ENCODE measurements around the gene LRRC59.

LRRC59 gene

DNA sequence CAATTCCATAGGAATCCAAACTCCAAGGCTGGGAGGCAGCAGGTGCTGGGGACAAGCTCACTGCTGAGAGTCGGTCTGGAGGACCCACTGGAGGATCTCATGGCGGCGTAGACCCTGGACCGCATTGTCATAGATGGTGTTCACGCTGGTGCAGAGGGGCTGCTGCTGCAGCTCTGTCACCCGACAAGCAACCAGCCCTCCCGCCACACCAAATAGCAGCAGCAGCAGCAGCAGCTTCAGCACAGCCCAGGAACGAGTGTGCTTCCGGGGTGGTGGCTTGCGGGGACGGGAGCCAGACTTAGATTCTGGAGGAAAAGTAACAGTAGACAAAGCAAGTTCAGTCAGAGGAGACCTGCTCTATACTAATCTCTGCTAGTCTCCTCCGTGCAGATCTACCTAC is 14.4 kb downstream of the LRRC59 start:
- no peak for FAIRE-seq

DNA sequence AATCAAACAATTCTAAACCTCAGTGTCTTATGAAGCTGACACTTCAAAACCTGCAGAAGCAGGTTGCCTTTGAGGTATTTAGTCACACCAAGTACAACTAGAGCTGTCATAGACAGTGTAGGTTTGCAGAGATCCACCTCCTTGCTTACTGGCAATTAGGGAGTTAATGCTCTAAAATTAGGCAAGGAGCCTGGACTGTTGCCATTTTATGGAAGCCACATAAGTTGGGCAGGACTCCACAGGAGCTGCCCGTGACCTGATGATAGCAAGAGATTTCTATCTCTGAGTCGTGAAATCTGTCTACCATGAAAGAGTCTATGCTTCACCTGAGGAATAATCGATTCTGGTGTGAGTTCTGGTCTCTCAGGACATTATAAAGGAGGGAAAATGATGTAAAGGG is 15.4 kb downstream of the LRRC59 start:
- no peak for TF ChIP-seq POLR2A (IDR thresholded peaks at IDR 0.05; ENCODE audit: low read depth, low read length)
- DNase-seq (ENCODE audit: insufficient read length, low spot score) = no peak
- FAIRE-seq = no peak

More for the DNA sequence above, 14.4 kb downstream of the LRRC59 start:
- DNase-seq (ENCODE audit: insufficient read length, low spot score) = no peak
- no peak for TF ChIP-seq POLR2A (IDR thresholded peaks at IDR 0.05; ENCODE audit: low read depth, low read length)

DNA sequence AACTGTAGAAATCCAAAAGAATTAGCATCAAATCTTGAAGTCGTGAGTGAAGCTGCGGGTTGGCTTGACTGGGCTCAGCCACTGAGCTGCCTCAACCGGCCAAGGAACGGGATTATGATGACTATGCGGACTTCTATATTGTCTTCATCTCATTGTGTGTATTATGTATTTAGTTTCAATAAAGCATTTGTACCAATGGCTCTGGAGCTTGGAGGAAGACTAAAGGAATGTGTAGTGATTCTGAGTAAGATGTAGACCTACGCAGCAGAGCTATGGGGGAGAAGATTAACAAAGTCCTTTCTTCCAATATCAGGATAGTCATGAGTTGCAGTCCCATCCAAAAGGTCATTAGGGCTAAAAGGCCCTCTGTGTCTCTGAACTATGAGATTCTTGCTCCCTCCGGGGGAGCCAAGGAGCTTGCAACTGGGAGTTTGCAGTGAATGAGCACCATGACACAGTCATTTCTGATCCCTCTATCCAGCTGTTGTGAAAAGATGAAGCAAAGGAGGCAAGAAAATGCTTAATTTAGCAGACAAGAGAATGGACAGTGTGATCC is 16.0 kb downstream of the LRRC59 start:
- no peak for TF ChIP-seq POLR2A (IDR thresholded peaks at IDR 0.05; ENCODE audit: low read depth, low read length)
- FAIRE-seq = no peak
- DNase-seq (ENCODE audit: insufficient read length, low spot score) = no peak

DNA sequence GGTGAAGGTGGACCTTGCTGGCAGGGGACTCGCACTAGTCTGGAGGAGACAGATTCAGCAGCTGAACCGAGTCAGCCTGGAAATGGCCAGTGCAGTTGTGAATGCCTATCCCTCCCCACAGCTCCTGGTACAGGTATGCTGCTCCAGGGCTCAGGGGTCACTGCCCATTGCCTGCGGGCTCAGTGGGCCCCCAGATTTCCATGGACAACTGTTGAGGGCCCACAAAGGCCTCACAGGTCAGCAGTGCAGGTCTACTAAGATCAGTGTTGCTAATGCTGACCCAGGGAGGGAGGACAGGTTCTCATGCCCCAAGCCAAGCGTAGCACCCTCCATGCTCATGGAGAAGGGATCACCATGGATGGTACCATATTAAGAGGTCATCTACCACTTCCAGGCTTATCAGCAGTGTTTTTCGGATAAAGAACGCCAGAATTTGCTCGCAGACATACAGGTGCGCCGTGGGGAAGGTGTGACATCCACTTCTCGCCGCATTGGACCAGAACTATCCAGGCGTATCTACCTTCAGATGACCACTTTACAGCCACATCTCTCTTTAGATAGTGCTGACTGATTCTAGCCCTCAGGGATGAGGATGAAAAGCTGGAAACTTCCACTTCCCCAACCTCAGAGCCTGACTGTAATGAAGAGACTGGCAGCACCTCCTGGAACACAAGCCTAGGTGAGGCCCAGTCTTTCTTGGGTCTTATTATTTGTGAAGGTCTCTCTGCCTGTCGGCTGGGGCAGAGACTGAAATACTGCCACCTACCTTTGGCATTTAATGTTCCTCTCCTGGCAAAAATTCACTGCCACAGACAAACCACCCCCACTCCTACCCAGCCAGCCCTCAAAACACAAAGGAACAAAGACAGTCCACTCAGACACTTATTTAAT is 16.7 kb downstream of the LRRC59 start:
- DNase-seq (ENCODE audit: insufficient read length, low spot score) = no peak
- no peak for FAIRE-seq
- TF ChIP-seq POLR2A (IDR thresholded peaks at IDR 0.05; ENCODE audit: low read depth, low read length) = no peak

DNA sequence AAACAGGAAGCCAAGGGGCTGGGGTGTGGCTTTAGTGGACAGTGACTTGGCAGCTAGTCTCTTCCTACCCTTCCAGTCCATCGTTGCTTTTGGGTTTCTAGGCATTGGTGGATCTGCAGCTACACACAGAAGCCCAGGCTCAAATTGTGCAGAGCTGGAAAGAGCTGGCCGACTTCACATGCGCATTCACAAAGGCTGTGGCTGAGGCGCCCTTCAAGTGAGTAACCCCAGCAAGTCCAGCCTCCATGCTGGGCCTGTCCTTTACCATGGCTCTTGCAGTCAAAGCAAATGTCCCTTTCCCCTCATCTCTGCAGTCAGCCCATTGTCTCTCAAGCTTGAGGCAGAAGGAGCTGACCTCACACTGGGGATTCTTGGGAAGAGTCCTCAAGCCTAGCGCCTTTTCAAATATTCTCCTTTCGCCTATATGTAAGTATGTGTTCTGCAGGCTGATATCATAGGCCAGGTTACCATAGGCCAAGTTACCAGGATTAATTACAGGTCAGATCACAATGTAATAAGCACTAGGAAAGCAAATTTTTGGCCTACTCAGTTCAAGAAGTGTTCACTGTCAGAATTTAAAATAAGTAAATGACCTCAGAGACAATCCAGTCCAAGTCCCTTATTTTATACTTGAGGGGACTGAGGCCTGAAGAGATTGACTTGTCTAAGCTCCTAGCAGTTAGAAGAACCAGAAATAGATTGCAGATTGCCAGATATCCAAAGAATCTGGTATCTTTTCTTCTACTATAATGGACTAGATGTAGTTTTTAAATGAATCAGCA is 17.8 kb downstream of the LRRC59 start:
- DNase-seq (ENCODE audit: insufficient read length, low spot score) (no peak), FAIRE-seq (no peak)
- TF ChIP-seq POLR2A (IDR thresholded peaks at IDR 0.05; ENCODE audit: low read depth, low read length) = no peak

DNA sequence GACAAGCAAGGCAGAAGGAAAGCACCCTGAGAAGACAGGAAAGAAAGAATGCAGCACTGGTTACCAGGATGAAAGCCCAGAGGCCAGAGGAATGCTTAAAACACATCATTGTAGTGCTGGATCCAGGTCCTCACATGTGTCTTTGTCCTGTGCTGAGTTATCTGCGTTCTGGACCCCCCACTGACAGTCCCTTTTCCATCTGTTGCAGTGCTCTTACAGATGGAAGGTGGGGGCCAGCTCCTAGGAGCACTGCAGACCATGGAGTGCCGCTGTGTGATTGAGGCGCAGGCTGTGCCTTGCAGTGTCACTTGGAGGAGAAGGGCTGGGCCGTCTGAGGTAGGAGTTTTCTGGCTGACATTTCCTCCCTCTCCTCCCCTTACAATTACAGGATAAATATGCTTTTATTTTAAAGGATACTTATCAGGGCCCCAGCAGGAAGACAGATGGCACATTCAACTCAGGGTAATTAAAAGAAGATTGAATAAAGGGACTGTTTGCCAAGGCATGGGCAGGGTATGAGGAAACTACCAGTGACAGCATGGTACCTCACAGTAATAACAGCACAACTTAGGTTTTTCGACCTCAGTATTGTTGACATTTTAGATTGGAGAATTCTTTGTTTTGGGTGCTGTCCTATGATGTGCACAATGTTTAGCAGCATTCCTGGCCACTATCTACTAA is 21.3 kb downstream of the LRRC59 start:
- TF ChIP-seq POLR2A (IDR thresholded peaks at IDR 0.05; ENCODE audit: low read depth, low read length) = no peak

DNA sequence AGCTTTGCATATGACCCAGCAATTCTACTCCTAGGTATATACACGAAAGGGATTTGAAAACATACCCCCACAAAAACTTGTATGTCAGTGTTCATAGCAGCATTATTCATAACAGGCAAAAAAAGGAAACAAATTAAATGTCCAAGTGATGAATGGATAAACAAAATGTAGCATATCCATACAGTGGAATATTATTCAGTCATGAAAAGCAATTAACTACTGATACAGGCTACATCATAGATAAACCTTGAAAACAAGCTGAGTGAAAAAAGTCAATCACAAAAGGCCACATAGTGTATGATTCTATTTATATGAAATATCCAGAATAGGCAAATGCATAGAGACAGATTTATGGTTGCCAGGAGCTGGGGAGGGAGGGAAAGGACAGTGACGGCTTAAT is 23.6 kb downstream of the LRRC59 start:
- FAIRE-seq = no peak
- no peak for DNase-seq (ENCODE audit: insufficient read length, low spot score)
- no peak for TF ChIP-seq POLR2A (IDR thresholded peaks at IDR 0.05; ENCODE audit: low read depth, low read length)

More for the DNA sequence above, 21.3 kb downstream of the LRRC59 start:
- DNase-seq (ENCODE audit: insufficient read length, low spot score) (no peak), FAIRE-seq (no peak)

DNA sequence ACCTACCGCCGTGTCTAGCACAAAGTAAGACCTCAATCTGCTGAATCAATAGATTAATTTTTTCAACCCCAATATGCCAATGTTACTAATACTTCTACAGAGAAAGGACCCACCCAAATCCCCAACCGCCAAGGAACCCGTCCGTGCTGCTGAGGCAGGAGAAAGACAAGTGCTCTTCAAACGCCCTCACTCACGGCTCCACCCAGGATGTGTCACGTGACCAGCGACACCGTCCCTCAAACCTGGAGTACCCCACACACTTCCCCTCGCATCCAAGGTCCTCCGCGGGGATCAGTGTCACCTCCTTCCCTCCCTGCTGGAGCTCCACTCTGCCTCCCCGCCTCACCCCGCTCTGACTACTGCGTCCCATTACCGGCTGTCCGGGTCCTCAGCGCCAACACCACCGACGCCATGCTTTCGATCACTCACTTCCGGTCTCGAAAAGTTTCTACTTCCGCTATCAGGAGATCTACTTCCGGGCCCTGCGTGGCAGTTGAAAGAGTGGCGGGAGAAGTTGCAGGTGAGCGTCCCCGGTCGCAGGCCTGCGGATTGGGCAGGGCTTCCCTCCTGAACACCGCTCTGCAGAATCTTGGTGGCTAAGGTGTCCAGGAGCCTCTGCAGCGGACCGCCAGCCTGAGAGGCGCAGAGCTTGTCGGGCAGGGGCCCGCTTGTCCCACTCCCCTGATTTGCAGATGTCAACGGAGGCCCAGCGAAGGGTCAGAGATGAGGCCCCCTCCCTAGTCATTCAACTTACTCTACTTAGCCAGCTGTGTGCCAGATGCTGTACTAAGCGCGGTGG is 24.4 kb downstream of the LRRC59 start, which contains the start of the genes EME1 and MRPL27:
TSS of gene EME1 (plus strand) at position 472 of the 799 bp plus-strand sequence. CDS start 1,980 bp downstream, outside the sequence.
TSS of gene MRPL27 (minus strand) at position 427 of the 799 bp plus-strand sequence. CDS start at position 413, 14 bp downstream.
- peak; percentile 90 for DNase-seq (ENCODE audit: insufficient read length, low spot score)
- FAIRE-seq = no peak
- TF ChIP-seq POLR2A (IDR thresholded peaks at IDR 0.05; ENCODE audit: low read depth, low read length) = peak; percentile 83

DNA sequence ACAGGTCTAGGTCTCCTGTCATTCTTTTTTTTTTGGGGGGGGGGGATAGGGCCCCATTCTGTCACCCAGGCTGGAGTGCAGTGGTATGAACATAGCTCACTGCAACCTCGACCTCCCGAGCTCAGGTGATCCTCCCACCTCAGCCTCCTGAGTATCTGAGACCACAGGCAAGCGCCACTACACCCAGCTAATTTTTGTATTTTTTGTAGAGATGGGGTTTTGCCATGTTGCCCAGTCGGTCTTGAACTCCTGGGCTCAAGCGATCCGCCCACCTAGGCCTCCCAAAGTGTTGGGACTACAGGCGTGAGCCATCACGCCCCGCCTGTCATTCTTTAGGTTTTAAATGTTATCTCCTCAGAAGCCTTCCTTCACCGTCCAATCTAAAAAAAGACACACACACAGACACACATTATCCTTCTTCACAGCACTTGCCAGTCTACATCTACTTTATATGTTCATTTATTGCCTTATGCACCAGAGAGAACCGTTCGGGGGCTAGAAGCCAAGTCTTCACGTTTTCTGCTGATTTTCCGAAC is 25.0 kb downstream of the LRRC59 start:
- no peak for DNase-seq (ENCODE audit: insufficient read length, low spot score)
- TF ChIP-seq POLR2A (IDR thresholded peaks at IDR 0.05; ENCODE audit: low read depth, low read length) = no peak
- no peak for FAIRE-seq

DNA sequence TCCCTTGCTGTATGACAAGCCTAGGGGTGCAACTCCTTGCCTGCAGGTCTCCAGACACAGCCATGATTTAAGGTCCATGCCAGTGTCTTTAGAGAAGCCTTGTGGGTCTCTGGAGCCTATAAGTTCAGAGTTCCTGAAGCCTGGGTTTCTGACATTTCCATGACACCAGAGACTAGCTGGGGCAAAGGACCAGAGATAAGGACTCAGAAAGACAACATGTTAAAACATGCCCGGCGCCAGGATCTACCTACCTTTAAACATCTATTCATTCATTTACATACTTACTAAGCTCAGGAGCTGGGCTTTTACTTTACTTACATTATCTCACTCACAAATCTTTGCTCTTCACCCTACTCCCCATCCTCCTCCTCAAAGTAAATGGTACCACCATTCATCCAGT is 25.8 kb downstream of the LRRC59 start:
- DNase-seq (ENCODE audit: insufficient read length, low spot score) (no peak), FAIRE-seq (no peak)
- no peak for TF ChIP-seq POLR2A (IDR thresholded peaks at IDR 0.05; ENCODE audit: low read depth, low read length)

DNA sequence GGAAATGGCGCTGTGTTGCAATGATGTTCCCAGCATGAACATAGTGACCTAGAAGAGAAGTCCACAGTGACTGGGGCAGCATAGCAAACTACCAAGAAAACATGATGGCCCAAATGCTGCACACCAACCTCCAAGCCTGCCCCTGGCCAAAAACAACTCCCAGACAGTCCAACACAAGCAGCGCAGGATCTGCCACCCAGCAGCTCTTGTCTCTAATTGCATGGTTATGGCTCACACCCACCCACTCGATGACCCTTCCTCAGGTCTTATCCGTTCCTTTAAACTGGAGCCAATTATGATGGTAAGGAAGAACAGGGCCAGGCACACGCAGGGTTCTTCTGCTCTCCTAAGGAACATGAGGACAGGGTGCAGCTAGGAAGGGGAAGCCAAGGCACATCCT is 27.3 kb downstream of the LRRC59 start:
- FAIRE-seq = no peak
- DNase-seq (ENCODE audit: insufficient read length, low spot score) = no peak
- no peak for TF ChIP-seq POLR2A (IDR thresholded peaks at IDR 0.05; ENCODE audit: low read depth, low read length)

DNA sequence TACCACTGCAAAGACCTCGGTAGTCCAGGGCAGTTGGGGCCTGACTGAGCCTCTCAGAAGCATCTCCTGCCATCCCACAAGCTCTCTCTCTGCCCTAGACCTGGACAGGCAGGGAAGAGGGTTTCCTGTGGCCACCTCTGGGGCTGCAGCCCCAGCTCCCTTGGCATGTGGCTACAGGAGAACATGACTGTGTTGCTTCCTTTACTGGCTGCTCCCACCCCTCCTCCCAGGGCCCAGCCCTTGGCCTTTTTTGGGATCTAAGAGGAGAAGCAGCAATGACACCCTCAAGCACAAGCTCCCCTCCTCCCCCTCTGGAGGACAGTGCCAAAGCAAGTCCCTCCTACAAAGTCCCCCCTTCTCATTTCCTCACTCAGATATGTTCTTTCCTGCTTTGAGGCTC is 29.9 kb downstream of the LRRC59 start:
- FAIRE-seq (no peak), DNase-seq (ENCODE audit: insufficient read length, low spot score) (no peak)
- no peak for TF ChIP-seq POLR2A (IDR thresholded peaks at IDR 0.05; ENCODE audit: low read depth, low read length)
